Measurements from ENCODE around the gene SERPINB5.

SERPINB5 gene

DNA sequence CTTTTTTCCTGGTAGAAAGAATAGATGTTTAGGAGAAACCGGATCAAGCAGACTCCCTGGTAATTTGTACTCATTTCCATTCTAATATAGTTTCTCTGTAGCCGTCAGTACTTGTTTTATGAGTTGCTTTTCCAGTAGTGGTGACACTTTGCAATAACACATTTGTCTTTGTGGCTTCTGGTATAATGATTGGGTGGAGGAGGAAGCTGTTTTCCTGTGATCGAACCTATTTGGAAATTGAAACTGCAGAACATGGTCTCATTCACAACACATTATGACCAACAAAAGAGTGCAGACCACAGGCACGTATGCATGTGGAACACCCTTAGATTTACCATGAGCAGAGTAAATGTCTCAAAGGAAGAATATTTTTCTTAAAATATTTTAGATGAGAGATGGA lies 57.9 kb downstream of the SERPINB5 start:
- H3K4me3 Mint-ChIP-seq, result no peak overlapping the region
- ATAC-seq, result peak; percentile 79
- H3K36me3 Mint-ChIP-seq, result no peaks in the 10 kb centered on the region
- H3K27ac Mint-ChIP-seq, result no peak overlapping the region
- H3K9me3 Mint-ChIP-seq, result no peaks in the 10 kb centered on the region
- DNase-seq (ENCODE audit: low spot score in 2 of 2), result no peak
- H3K4me1 Mint-ChIP-seq, result peaks cover 6% of the 10 kb centered on the region

DNA sequence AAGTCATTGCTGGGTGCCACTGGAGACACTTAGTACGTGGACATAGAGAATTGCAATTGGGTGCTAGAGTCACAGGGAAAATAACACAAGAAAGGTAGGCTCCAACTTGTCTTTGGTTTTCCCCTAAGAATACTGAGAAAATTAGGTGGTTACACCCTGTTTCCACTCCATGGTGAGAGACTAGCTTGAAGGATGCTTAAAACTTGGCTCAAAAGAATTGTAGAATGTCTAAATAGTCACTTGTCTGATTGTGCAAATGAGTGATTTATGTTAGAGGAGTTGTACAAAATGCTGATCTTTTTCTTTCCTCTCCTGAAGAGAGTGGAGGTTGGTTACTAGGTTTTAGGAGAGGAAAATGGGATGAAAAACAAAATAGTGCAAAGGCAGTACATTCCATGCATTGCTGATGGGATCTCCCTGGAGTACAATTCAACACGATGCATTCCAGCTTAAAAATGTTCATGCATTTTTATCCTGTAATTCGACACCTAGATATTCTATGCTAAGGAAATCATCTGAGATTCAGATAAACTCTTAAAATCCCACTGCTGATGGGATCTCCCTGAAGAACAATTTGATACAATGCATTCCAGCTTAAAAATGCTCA lies 63.2 kb downstream of the SERPINB5 start:
- ATAC-seq (no peak), DNase-seq (ENCODE audit: low spot score in 2 of 2) (no peak)
- H3K27ac Mint-ChIP-seq, result no peak overlapping the region
- H3K9me3 Mint-ChIP-seq, result no peaks in the 10 kb centered on the region
- H3K4me3 Mint-ChIP-seq, result no peak overlapping the region
- no peaks in the 10 kb centered on the region for H3K36me3 Mint-ChIP-seq
- H3K4me1 Mint-ChIP-seq, result no peaks in the 10 kb centered on the region

DNA sequence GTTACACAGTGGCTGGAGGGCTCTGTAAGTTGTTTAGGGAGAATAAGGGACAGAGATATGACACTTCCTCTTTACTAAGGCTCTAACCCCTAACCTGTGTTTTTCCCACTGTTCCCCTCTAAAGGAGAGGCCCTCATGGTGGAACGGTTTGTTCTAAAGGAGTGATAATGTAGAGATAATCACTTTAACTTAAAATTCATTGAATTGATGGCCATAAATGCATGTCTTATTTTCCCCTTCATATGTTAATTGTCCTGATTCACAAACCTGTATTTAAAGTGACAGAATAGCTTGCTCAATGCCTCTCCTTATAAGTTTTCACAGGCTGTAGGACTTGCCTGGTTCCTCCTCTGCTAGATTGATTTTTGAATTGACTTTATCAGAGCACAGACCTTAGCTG lies 65.3 kb downstream of the SERPINB5 start, which contains the start of gene SERPINB12:
Gene SERPINB12 (plus strand): TSS at position 301 of the 400 bp plus-strand sequence. CDS start 13,791 bp downstream, outside the sequence.
- Mint-ChIP-seq H3K4me1 (no peaks in the 10 kb centered on the region), H3K4me3 (no peak within 1 kb of the TSS), H3K27ac (no peak within 1 kb of the TSS), H3K36me3 (no peaks in the 10 kb centered on the region), H3K9me3 (no peaks in the 10 kb centered on the region)
- ATAC-seq (no peak), DNase-seq (ENCODE audit: low spot score in 2 of 2) (no peak)

DNA sequence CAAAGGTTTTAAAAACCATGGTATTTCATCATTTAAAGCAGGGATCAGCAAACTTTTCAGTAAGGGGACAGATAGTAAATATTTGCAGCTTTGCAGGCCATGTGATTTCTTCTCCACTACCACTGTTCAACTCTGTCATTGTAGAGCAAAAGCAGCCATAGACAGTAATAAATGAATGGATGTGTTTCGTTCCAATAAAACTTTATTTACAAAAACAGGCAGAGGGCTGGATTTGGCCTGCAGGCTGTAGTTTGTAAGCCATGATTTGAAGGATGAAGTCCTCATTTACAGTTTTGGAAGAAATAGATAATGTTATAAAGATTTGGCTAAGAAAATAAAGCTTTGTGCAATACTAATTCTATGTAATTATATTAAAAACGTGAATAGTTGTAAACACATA lies 67.3 kb downstream of the SERPINB5 start:
- no peak overlapping the region for H3K4me3 Mint-ChIP-seq
- ATAC-seq (no peak), DNase-seq (ENCODE audit: low spot score in 2 of 2) (no peak)
- H3K4me1 Mint-ChIP-seq, result no peaks in the 10 kb centered on the region
- no peaks in the 10 kb centered on the region for H3K9me3 Mint-ChIP-seq
- no peak overlapping the region for H3K27ac Mint-ChIP-seq
- H3K36me3 Mint-ChIP-seq, result no peaks in the 10 kb centered on the region

DNA sequence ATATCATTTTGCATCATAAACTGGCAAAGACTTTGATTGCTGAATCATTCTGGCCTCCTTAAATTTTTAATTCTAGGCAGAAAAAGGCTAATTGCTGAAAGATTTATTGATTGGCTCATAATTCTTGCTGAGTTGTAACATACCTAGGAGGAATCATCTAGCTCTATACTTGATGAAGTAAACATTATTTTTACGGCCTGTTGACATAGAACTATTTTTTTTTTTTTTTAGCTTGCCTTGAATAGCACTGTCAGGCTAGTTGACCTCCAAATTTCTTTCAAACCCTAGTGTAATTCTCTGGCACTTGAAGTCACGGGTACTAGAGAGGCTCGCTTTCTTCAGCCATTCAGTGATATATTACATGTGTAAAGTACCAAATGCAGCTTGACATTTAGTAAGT lies 68.2 kb downstream of the SERPINB5 start:
- H3K27ac Mint-ChIP-seq, result no peak overlapping the region
- no peak for ATAC-seq
- DNase-seq (ENCODE audit: low spot score in 2 of 2), result no peak
- no peaks in the 10 kb centered on the region for H3K4me1 Mint-ChIP-seq
- no peak overlapping the region for H3K4me3 Mint-ChIP-seq
- H3K9me3 Mint-ChIP-seq, result no peaks in the 10 kb centered on the region
- H3K36me3 Mint-ChIP-seq, result no peaks in the 10 kb centered on the region

DNA sequence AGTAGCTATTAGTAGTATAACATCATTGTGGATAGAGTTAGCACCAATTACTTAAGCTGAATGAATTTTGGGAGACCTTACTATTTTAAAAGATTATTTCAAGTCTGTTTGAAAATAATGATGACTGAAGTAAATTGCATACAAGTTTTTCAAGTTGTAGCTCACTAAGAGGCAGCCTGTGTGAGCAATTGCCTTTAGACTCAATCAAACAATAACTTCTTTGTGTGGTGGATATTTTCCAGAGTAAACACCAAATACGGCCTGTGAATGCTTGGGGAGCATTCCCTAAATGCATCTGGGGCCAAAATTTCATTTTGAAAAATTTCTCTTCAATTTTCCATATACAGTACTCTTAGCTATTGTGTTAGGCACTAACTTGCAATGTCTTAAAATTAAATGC lies 73.3 kb downstream of the SERPINB5 start:
- no peaks in the 10 kb centered on the region for H3K9me3 Mint-ChIP-seq
- ATAC-seq (no peak), DNase-seq (ENCODE audit: low spot score in 2 of 2) (no peak)
- no peak overlapping the region for H3K27ac Mint-ChIP-seq
- no peak overlapping the region for H3K4me3 Mint-ChIP-seq
- no peaks in the 10 kb centered on the region for H3K4me1 Mint-ChIP-seq
- H3K36me3 Mint-ChIP-seq, result no peaks in the 10 kb centered on the region

DNA sequence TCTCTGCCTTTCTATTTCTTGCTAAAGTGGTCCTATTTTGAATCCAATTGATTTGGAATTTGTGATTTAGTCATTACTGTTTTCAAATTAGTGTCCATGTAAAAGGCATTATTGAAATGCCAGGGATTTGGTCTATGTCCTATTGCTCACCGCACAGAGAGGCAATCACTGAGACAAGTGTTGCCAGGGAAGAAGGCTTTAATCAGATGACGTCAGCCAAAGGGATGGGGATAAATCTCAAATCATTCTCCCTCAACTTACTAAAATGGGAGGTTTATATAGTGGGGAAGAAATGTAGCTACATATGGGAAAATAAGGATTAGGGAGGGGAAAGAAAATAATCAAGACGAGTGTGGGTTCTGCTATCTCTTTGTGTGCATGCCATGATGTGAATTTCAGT lies 75.0 kb downstream of the SERPINB5 start:
- ATAC-seq (no peak), DNase-seq (ENCODE audit: low spot score in 2 of 2) (no peak)
- H3K36me3 Mint-ChIP-seq, result no peaks in the 10 kb centered on the region
- H3K4me1 Mint-ChIP-seq, result no peaks in the 10 kb centered on the region
- no peak overlapping the region for H3K4me3 Mint-ChIP-seq
- no peaks in the 10 kb centered on the region for H3K9me3 Mint-ChIP-seq
- H3K27ac Mint-ChIP-seq, result no peak overlapping the region

DNA sequence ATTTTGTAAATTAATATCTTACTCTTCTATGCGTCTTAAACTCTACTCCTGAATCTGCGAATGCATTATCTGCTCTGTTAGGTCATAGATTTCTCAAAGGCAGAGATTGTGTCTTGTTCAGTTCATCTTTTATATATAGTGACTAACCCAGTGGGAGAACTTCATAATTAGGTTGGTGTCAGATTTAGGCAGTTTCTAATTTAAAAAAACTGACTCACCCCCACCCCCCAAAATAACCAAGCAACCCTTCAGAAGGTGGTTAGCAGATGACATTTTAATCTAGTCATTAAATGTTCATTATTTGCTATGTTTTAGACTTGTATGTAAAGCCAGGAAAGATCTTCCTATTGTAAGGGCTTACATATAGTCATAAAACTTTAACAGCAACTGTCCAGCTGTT lies 75.8 kb downstream of the SERPINB5 start:
- Mint-ChIP-seq H3K4me3 (no peak overlapping the region), H3K4me1 (no peaks in the 10 kb centered on the region), H3K27ac (no peak overlapping the region), H3K9me3 (no peaks in the 10 kb centered on the region), H3K36me3 (no peaks in the 10 kb centered on the region)
- no peak for DNase-seq (ENCODE audit: low spot score in 2 of 2)
- ATAC-seq, result no peak

DNA sequence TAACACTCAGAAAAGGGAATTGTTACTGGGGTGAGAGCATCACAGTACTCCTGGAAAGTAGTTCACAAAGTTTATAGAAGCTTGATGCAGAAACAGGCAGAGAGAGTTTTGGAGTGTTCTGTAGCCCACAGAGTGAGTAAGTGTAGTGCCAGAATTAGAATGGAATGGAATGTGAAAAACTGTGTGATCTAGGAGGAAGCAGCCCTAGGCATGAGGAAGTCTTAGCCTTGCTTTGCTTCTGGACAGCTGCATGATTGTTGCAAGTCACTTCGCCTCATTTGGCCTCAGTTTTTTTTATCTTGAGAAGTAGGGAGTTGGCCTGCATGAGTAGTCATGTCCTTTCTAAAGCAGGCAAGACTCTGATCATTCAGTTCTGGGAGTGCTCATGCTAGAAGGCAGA lies 76.3 kb downstream of the SERPINB5 start:
- no peak for DNase-seq (ENCODE audit: low spot score in 2 of 2)

More for the DNA sequence above, 76.3 kb downstream of the SERPINB5 start:
- ATAC-seq, result no peak
- H3K9me3 Mint-ChIP-seq, result no peaks in the 10 kb centered on the region
- no peak overlapping the region for H3K4me3 Mint-ChIP-seq
- no peaks in the 10 kb centered on the region for H3K4me1 Mint-ChIP-seq
- H3K36me3 Mint-ChIP-seq, result no peaks in the 10 kb centered on the region
- H3K27ac Mint-ChIP-seq, result no peak overlapping the region
